HEK293T (cell line): ENCODE measurements around the gene PRKAB1.
"Not testable (repeated sequence)": the region's sequence is repeated elsewhere in the genome, so short reads cannot be mapped to it uniquely, and the experiment has no call there.

Source experiments
- CTCF ChIA-PET: fragments of 350-600 bp; formaldehyde crosslinking; extraction: SDS; loops from one replicate; lab custom pipeline; 2021; ENCODE audit warnings: antibody characterized with exemption, inconsistent platforms; lab: Yijun Ruan, JAX
- POLR2A ChIA-PET: fragments of 350-600 bp; formaldehyde crosslinking; extraction: SDS; loops from one replicate; lab custom pipeline; 2020; ENCODE audit warnings: antibody characterized with exemption, inconsistent platforms; lab: Yijun Ruan, JAX
- DNase-seq: peaks from one replicate; pipeline ENCODE4 v3.0.0; 2012; ENCODE audit warnings: mixed read lengths; ENCODE audit errors: extremely low spot score
- ARNT ChIP-seq: fragments of 450-650 bp; IDR thresholded peaks from 2 replicates; pipeline ENCODE4 v1.6.1; 2017; ENCODE audit warnings: mild to moderate bottlenecking
- BHLHE40 ChIP-seq: fragments of 450-650 bp; IDR thresholded peaks from 2 replicates; pipeline ENCODE4 v1.6.1; 2016; ENCODE audit warnings: mild to moderate bottlenecking, moderate library complexity, borderline replicate concordance
- CTBP1 ChIP-seq: fragments of 450-650 bp; IDR thresholded peaks from 2 replicates; pipeline ENCODE4 v1.6.1; 2016; ENCODE audit warnings: borderline replicate concordance
- ELF4 ChIP-seq: fragments of 450-650 bp; IDR thresholded peaks from 2 replicates; pipeline ENCODE4 v1.6.1; 2017; ENCODE audit warnings: antibody characterized with exemption
- FOXA1 ChIP-seq: fragments of 450-650 bp; IDR thresholded peaks from 2 replicates; pipeline ENCODE4 v1.6.1; 2016; ENCODE audit warnings: mild to moderate bottlenecking
- FOXK2 ChIP-seq: fragments of 450-650 bp; IDR thresholded peaks from 2 replicates; pipeline ENCODE4 v1.6.1; 2016; ENCODE audit warnings: mild to moderate bottlenecking
- FOXM1 ChIP-seq: fragments of 450-650 bp; IDR thresholded peaks from 2 replicates; pipeline ENCODE4 v1.6.1; 2017; ENCODE audit warnings: mild to moderate bottlenecking, borderline replicate concordance
- HDGF ChIP-seq: fragments of 450-650 bp; IDR thresholded peaks from 2 replicates; pipeline ENCODE4 v1.6.1; 2017; ENCODE audit warnings: antibody characterized with exemption, borderline replicate concordance
- L3MBTL2 ChIP-seq: fragments of 450-650 bp; conservative IDR thresholded peaks from 2 replicates; pipeline ENCODE4 v1.6.1; 2016; ENCODE audit warnings: mild to moderate bottlenecking
- LEF1 ChIP-seq: fragments of 450-650 bp; IDR thresholded peaks from 2 replicates; pipeline ENCODE4 v1.6.1; 2017; ENCODE audit warnings: mild to moderate bottlenecking, borderline replicate concordance
- NFRKB ChIP-seq: fragments of 450-650 bp; IDR thresholded peaks from 2 replicates; pipeline ENCODE4 v1.6.1; 2016; ENCODE audit warnings: mild to moderate bottlenecking, moderate library complexity
- PKNOX1 ChIP-seq: fragments of 450-650 bp; IDR thresholded peaks from 2 replicates; pipeline ENCODE4 v1.6.1; 2016
- SP1 ChIP-seq: fragments of 450-650 bp; IDR thresholded peaks from 2 replicates; pipeline ENCODE4 v1.6.1; 2017
- SUZ12 ChIP-seq: fragments of 450-650 bp; IDR thresholded peaks from 2 replicates; pipeline ENCODE4 v1.6.1; 2016; ENCODE audit warnings: mild to moderate bottlenecking
- TARDBP ChIP-seq: fragments of 450-650 bp; IDR thresholded peaks from 2 replicates; pipeline ENCODE4 v1.6.1; 2016
- ZNF384 ChIP-seq: fragments of 450-650 bp; IDR thresholded peaks from 2 replicates; pipeline ENCODE4 v1.6.1; 2016

The PRKAB1 gene

GRCh38 chr12:119700078-119700477 is 32.1 kb downstream of the PRKAB1 start:
- no peak for DNase-seq
- ChIA-PET POLR2A (no interaction called here), CTCF (no interaction called here)
- TF ChIP-seq LEF1 (no peak), NFRKB (no peak), SP1 (no peak), TARDBP (no peak), FOXA1 (no peak), L3MBTL2 (no peak), ELF4 (no peak), HDGF (no peak), FOXK2 (no peak), CTBP1 (no peak), ARNT (no peak), ZNF384 (no peak), BHLHE40 (no peak), FOXM1 (no peak), PKNOX1 (no peak), SUZ12 (no peak)

GRCh38 chr12:119704065-119704747 is 36.3 kb downstream of the PRKAB1 start:
- TF ChIP-seq ARNT (no peak), FOXK2 (no peak), SUZ12 (no peak), PKNOX1 (no peak), HDGF (no peak), TARDBP (no peak), L3MBTL2 (no peak), FOXM1 (no peak), ELF4 (no peak), SP1 (no peak), ZNF384 (no peak), BHLHE40 (no peak), CTBP1 (no peak)
- CTCF ChIA-PET: no interaction called here
- POLR2A ChIA-PET: no interaction called here
- no peak for DNase-seq

GRCh38 chr12:119705182-119705581 is 37.2 kb downstream of the PRKAB1 start:
- no peak for DNase-seq
- TF ChIP-seq SUZ12: no peak
- no peak for TF ChIP-seq BHLHE40
- TF ChIP-seq ARNT: no peak
- TF ChIP-seq PKNOX1: no peak
- no peak for TF ChIP-seq CTBP1
- no peak for TF ChIP-seq FOXM1
- no peak for TF ChIP-seq TARDBP
- no peak for TF ChIP-seq L3MBTL2
- TF ChIP-seq LEF1: no peak
- no peak for TF ChIP-seq ZNF384
- POLR2A ChIA-PET: no interaction called here
- CTCF ChIA-PET: no interaction called here

- CTCF ChIA-PET, POLR2A ChIA-PET, DNase-seq: not testable (repeated sequence)
Measured at GRCh38 chr12:119706427-119706826, 38.5 kb downstream of the PRKAB1 start.

- POLR2A ChIA-PET: no interaction called here
- DNase-seq: no peak
- CTCF ChIA-PET: no interaction called here
- TF ChIP-seq FOXA1 (no peak), ZNF384 (no peak), ARNT (no peak), FOXK2 (no peak), NFRKB (no peak), CTBP1 (no peak)
Measured at GRCh38 chr12:119710374-119710964, 42.5 kb downstream of the PRKAB1 start.

GRCh38 chr12:119710965-119711551 is 43.1 kb downstream of the PRKAB1 start:
- CTCF ChIA-PET: no interaction called here

More at GRCh38 chr12:119710965-119711551, 43.1 kb downstream of the PRKAB1 start:
- TF ChIP-seq TARDBP: no peak
- no peak for TF ChIP-seq BHLHE40
- TF ChIP-seq SP1: no peak
- TF ChIP-seq FOXK2: no peak
- TF ChIP-seq HDGF: no peak
- TF ChIP-seq PKNOX1: no peak
- TF ChIP-seq SUZ12: no peak
- no peak for TF ChIP-seq L3MBTL2
- no peak for TF ChIP-seq ARNT
- no peak for TF ChIP-seq LEF1
- no peak for TF ChIP-seq CTBP1
- no peak for TF ChIP-seq FOXA1
- no peak for TF ChIP-seq ZNF384
- no peak for TF ChIP-seq NFRKB
- no peak for TF ChIP-seq FOXM1
- no peak for TF ChIP-seq ELF4
- DNase-seq: no peak
- POLR2A ChIA-PET: no interaction called here
